OCI-LY3 (cell line): Measurements from ENCODE around the gene VPS13D.
A peak's percentile ranks its signal among the peaks of the same experiment; 100 is the strongest.

Source experiments
- H2AFZ ChIP-seq: fragments of 200-600, 300-600 bp; shearing (Covaris generic); 2 replicates; pipeline ENCODE4 v1.6.0; 2014; ENCODE audit warnings: antibody characterized with exemption, low read depth, low read length
- H3K27ac ChIP-seq: fragments of 200-600, 300-600 bp; sonication (generic); 2 replicates; pipeline ENCODE4 v1.5.1; 2014; ENCODE audit warnings: mild to moderate bottlenecking, low read length, moderate library complexity, mixed read lengths
- H3K27me3 ChIP-seq: fragments of 200-600, 300-600 bp; sonication (generic); 2 replicates; pipeline ENCODE4 v1.6.1; 2014; ENCODE audit warnings: low read depth, low read length, mixed read lengths
- H3K36me3 ChIP-seq: fragments of 200-600, 300-600 bp; sonication (generic); replicated peaks from 2 replicates; pipeline ENCODE3; 2014; ENCODE audit warnings: low read depth, low read length, mixed read lengths
- H3K4me1 ChIP-seq: fragments of 300-600, 200-600 bp; sonication (generic); 2 replicates; pipeline ENCODE4 v1.6.1; 2014; ENCODE audit warnings: low read length, mixed read lengths
- H3K4me2 ChIP-seq: fragments of 200-600, 300-600 bp; sonication (generic); 2 replicates; pipeline ENCODE4 v1.6.1; 2014; ENCODE audit warnings: low read length, mixed read lengths
- H3K4me3 ChIP-seq: fragments of 300-600, 200-600 bp; sonication (generic); 2 replicates; pipeline ENCODE4 v1.5.1; 2014; ENCODE audit warnings: antibody characterized with exemption, mild to moderate bottlenecking, low read length, moderate library complexity
- H3K79me2 ChIP-seq: fragments of 300-600, 200-600 bp; shearing (Covaris generic); 2 replicates; pipeline ENCODE4 v1.6.1; 2014; ENCODE audit warnings: mild to moderate bottlenecking, low read length, mixed read lengths
- H3K9ac ChIP-seq: fragments of 300-600, 200-600 bp; shearing (Covaris generic); 2 replicates; pipeline ENCODE4 v1.6.0; 2014; ENCODE audit warnings: mild to moderate bottlenecking, low read length, moderate library complexity
- H3K9me3 ChIP-seq: fragments of 200-600, 300-600 bp; shearing (Covaris generic); 2 replicates; pipeline ENCODE4 v1.6.1; 2014; ENCODE audit warnings: low read length, mixed read lengths; ENCODE audit not compliant: insufficient read depth
- H4K20me1 ChIP-seq: fragments of 200-600, 300-600 bp; sonication (generic); 2 replicates; pipeline ENCODE4 v1.6.1; 2016; ENCODE audit warnings: low read length, mixed read lengths; ENCODE audit not compliant: insufficient read depth
- EZH2phosphoT487 ChIP-seq: fragments of 200-600 bp; shearing (Covaris generic); IDR thresholded peaks from 2 replicates; pipeline ENCODE4 v1.6.1; 2018; ENCODE audit warnings: antibody characterized with exemption, mixed run types, low read depth
- TF ChIP-seq, protein P1 (sequence below): fragments of 200-600, 300-600 bp; sonication (generic); IDR thresholded peaks from 2 replicates; pipeline ENCODE4 v1.5.1; 2014; ENCODE audit warnings: antibody characterized with exemption, low read length, low read depth

The VPS13D gene

DNA sequence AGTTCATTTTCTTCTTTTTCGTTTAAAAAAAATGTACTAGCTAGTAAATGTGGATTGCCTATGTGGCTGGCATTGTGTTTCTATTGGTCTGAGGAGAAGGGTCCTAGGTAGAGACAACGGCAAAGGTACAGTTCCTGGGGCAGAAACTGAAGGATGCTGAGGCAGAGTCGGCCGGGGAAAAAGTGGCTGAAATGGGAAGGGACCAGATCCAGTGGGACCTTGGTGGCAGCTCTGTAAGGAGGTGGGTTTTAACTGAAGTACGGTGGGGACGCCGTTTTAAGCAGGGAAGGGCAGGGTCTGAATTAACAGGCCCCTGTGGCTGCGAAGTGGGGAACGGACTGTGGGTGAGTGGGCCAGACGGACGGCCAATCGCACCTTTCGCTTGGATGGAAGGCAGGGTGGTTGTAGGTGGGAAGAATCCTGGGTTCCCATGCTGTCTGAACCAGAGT is 420 bp upstream of the VPS13D start:
- Histone ChIP-seq H3K27ac (no peak overlapping the region), H2AFZ (peak overlapping the region; percentile 94; the same call in 1 of the 2 replicates), H3K9ac (no peak overlapping the region), H3K4me1 (peaks cover 8% of the 10 kb centered on the region), H4K20me1 (no peaks in the 10 kb centered on the region), H3K4me3 (no peak overlapping the region; the same call in 1 of the 2 replicates), H3K4me2 (peak overlapping the region; percentile 52), H3K79me2 (peaks cover 16% of the 10 kb centered on the region), H3K36me3 (no peaks in the 10 kb centered on the region), H3K9me3 (no peaks in the 10 kb centered on the region), H3K27me3 (no peaks in the 10 kb centered on the region)
- TF ChIP-seq EZH2phosphoT487: no peak
- TF ChIP-seq, protein P1, sequence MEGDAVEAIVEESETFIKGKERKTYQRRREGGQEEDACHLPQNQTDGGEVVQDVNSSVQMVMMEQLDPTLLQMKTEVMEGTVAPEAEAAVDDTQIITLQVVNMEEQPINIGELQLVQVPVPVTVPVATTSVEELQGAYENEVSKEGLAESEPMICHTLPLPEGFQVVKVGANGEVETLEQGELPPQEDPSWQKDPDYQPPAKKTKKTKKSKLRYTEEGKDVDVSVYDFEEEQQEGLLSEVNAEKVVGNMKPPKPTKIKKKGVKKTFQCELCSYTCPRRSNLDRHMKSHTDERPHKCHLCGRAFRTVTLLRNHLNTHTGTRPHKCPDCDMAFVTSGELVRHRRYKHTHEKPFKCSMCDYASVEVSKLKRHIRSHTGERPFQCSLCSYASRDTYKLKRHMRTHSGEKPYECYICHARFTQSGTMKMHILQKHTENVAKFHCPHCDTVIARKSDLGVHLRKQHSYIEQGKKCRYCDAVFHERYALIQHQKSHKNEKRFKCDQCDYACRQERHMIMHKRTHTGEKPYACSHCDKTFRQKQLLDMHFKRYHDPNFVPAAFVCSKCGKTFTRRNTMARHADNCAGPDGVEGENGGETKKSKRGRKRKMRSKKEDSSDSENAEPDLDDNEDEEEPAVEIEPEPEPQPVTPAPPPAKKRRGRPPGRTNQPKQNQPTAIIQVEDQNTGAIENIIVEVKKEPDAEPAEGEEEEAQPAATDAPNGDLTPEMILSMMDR: no peak

GRCh38 chr1:12230549-12231275 is 882 bp downstream of the VPS13D start:
- Histone ChIP-seq H3K4me3 (peak overlapping the region; percentile 98), H3K36me3 (no peaks in the 10 kb centered on the region), H3K79me2 (peaks cover 16% of the 10 kb centered on the region), H3K9me3 (no peaks in the 10 kb centered on the region), H3K9ac (peak overlapping the region; percentile 83), H3K27me3 (no peaks in the 10 kb centered on the region), H3K4me1 (peaks cover 8% of the 10 kb centered on the region), H2AFZ (no peak overlapping the region), H4K20me1 (no peaks in the 10 kb centered on the region), H3K4me2 (peak overlapping the region; percentile 98), H3K27ac (no peak overlapping the region)
- TF ChIP-seq EZH2phosphoT487: no peak
- TF ChIP-seq, protein P1: no peak

DNA sequence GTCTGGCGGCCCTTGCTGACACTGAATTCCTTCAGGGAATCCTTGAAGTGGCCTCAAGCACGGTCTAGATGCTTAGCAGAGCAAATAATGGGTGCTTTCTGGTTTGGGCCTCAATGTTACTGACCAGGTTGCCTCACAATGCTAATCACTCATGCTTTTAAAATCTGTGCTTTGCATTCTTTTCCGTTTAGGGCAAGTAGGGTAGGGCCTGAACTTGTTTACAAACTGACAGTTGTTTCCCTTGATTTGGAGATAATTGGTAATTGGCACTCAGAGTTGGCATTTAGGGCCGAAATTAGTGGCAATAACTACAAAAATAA is 1.4 kb downstream of the VPS13D start:
- H3K4me1 ChIP-seq: peaks cover 8% of the 10 kb centered on the region
- H3K4me3 ChIP-seq: peak overlapping the region; percentile 98
- H2AFZ ChIP-seq: no peak overlapping the region
- no peak for TF ChIP-seq EZH2phosphoT487
- TF ChIP-seq, protein P1: no peak
- H4K20me1 ChIP-seq: no peaks in the 10 kb centered on the region
- H3K27me3 ChIP-seq: no peaks in the 10 kb centered on the region
- no peaks in the 10 kb centered on the region for H3K9me3 ChIP-seq
- H3K27ac ChIP-seq: no peak overlapping the region
- no peaks in the 10 kb centered on the region for H3K36me3 ChIP-seq
- H3K4me2 ChIP-seq: peak overlapping the region; percentile 98
- H3K9ac ChIP-seq: peak overlapping the region; percentile 83
- peaks cover 16% of the 10 kb centered on the region for H3K79me2 ChIP-seq

- Histone ChIP-seq H3K27ac (no peak overlapping the region), H3K4me2 (no peak overlapping the region), H3K27me3 (no peaks in the 10 kb centered on the region)
Measured at GRCh38 chr1:12232221-12232620, 2.4 kb downstream of the VPS13D start.

More at GRCh38 chr1:12232221-12232620, 2.4 kb downstream of the VPS13D start:
- TF ChIP-seq, protein P1: no peak
- H3K4me1 ChIP-seq: peaks cover 8% of the 10 kb centered on the region
- H3K9ac ChIP-seq: no peak overlapping the region
- no peaks in the 10 kb centered on the region for H4K20me1 ChIP-seq
- H3K9me3 ChIP-seq: no peaks in the 10 kb centered on the region
- H2AFZ ChIP-seq: no peak overlapping the region
- H3K4me3 ChIP-seq: no peak overlapping the region
- peaks cover 16% of the 10 kb centered on the region for H3K79me2 ChIP-seq
- no peaks in the 10 kb centered on the region for H3K36me3 ChIP-seq
